HepG2 (cell line): ENCODE data around the gene FGFBP2. TPM values are rescaled to one million over a fixed set of nuclear protein-coding genes. Genes with fewer than 3 reads are reported as not detected.

Source experiments
- ATAC-seq: fragments of 200-7000 bp; cut with Tn5 transposase; 3 replicates; pipeline ENCODE4 v1.9.1; 2020; ENCODE audit warnings: mild to moderate bottlenecking, moderate library complexity
- BruUV-seq: library from RNA; stranded (reverse); fragments of 400-500 nt; replicated peaks from 2 replicates; lab custom pipeline; 2021; lab: Mats Ljungman, UMichigan
- CTCF ChIA-PET: fragments of 300-600 bp; formaldehyde crosslinking; extraction: SDS; loops from one replicate; lab custom pipeline; 2021; ENCODE audit warnings: low total read pairs, inconsistent platforms, low intra/inter-chr PET ratio; lab: Yijun Ruan, JAX
- POLR2A ChIA-PET: fragments of 350-600 bp; sonication (Branson Sonifier 250); formaldehyde crosslinking; loops from one replicate; lab custom pipeline; 2020; ENCODE audit warnings: antibody characterized with exemption, inconsistent platforms; lab: Yijun Ruan, JAX
- DNase-seq: peaks from one replicate; pipeline ENCODE4 v3.0.0-alpha.2; 2015; ENCODE audit warnings: low spot score
- FAIRE-seq: peaks from 3 replicates; lab custom pipeline; 2011; peaks lifted over from hg19 to GRCh38; lab: Jason Lieb, UNC
- H2AFZ ChIP-seq: one replicate; pipeline ENCODE4 v1.6.1; 2011; ENCODE audit warnings: low read length, inconsistent platforms
- H3K27ac ChIP-seq: fragments of 300-600 bp; 3 replicates; pipeline ENCODE4 v1.8.0; 2011; ENCODE audit warnings: mixed run types, mild to moderate bottlenecking, mixed read lengths, low read length, inconsistent platforms; ENCODE audit not compliant: insufficient read depth; ENCODE audit errors: extremely low read length
- H3K27me3 ChIP-seq, 2 experiments: fragments of 200-600 bp in 1 of 2; 2 replicates in 1 of 2; 3 replicates in 1 of 2; pipeline versions ENCODE4 v1.6.0 to v1.8.0; 2011; ENCODE audit warnings: low read length in 2 of 2, mild to moderate bottlenecking in 2 of 2, moderate library complexity in 2 of 2, inconsistent platforms in 1 of 2; ENCODE audit not compliant: insufficient read depth in 2 of 2, control insufficient read depth in 1 of 2
- H3K36me3 ChIP-seq, 2 experiments: fragments of 200-600 bp in 1 of 2; replicated peaks in 1 of 2; 2 replicates in 1 of 2; 3 replicates in 1 of 2; pipeline versions ENCODE4 v1.5.1 to v1.8.0; 2011; ENCODE audit warnings: low read length in 2 of 2, inconsistent platforms in 1 of 2; ENCODE audit not compliant: insufficient read depth in 2 of 2, control insufficient read depth in 1 of 2
- H3K4me1 ChIP-seq: 2 replicates; pipeline ENCODE4 v1.5.1; 2012; ENCODE audit warnings: low read length, inconsistent platforms; ENCODE audit not compliant: insufficient read depth
- H3K4me2 ChIP-seq: 2 replicates; pipeline ENCODE4 v1.6.0; 2011; ENCODE audit warnings: low read depth, low read length, inconsistent platforms
- H3K4me3 ChIP-seq, 3 experiments: fragments of 200-600 bp in 1 of 3; sonication (generic), shearing (Covaris generic) in 1 of 3; replicated peaks in 1 of 3; 2 replicates each; pipeline ENCODE4 v1.5.1; 2011 to 2016; ENCODE audit warnings: low read length in 3 of 3, inconsistent platforms in 2 of 3, low read depth in 2 of 3, mild to moderate bottlenecking in 2 of 3, control low read depth in 1 of 3, mixed read lengths in 1 of 3; ENCODE audit not compliant: insufficient read depth in 1 of 3
- H3K79me2 ChIP-seq: one replicate; pipeline ENCODE4 v1.6.1; 2011; ENCODE audit warnings: low read length, inconsistent platforms; ENCODE audit not compliant: insufficient read depth
- H3K9ac ChIP-seq: 2 replicates; pipeline ENCODE4 v1.6.0; 2011; ENCODE audit warnings: mild to moderate bottlenecking, low read depth, low read length, inconsistent platforms; ENCODE audit not compliant: insufficient read depth
- H3K9me3 ChIP-seq: 2 replicates; pipeline ENCODE4 v1.5.1; 2012; ENCODE audit warnings: mild to moderate bottlenecking, low read length
- H4K20me1 ChIP-seq: 2 replicates; pipeline ENCODE4 v1.6.0; 2011; ENCODE audit warnings: inconsistent platforms, mild to moderate bottlenecking, low read length, moderate library complexity; ENCODE audit not compliant: insufficient read depth
- AHDC1 ChIP-seq: sonication (generic); formaldehyde crosslinking; IDR thresholded peaks from 2 replicates; pipeline ENCODE4 v1.5.1; 2020; ENCODE audit warnings: mild to moderate bottlenecking, missing genetic modification reagents, borderline replicate concordance
- AKAP8 ChIP-seq: sonication (generic); formaldehyde crosslinking; IDR thresholded peaks from 2 replicates; pipeline ENCODE4 v1.5.1; 2020; ENCODE audit warnings: mild to moderate bottlenecking, missing genetic modification reagents
- ATF5 ChIP-seq: sonication (generic); formaldehyde crosslinking; IDR thresholded peaks from 2 replicates; pipeline ENCODE4 v1.4.0; 2020; ENCODE audit warnings: mild to moderate bottlenecking, low read depth, missing genetic modification reagents
- FLYWCH1 ChIP-seq: sonication (generic); formaldehyde crosslinking; IDR thresholded peaks from 2 replicates; pipeline ENCODE4 v1.8.1; 2023; ENCODE audit warnings: mild to moderate bottlenecking, missing genetic modification reagents
- U2AF2 ChIP-seq: fragments of 200-400 bp; formaldehyde crosslinking; IDR thresholded peaks from 2 replicates; pipeline ENCODE4 v1.6.1; 2017; ENCODE audit warnings: low read depth, mild to moderate bottlenecking, low read length
- ZNF343 ChIP-seq: sonication (generic); formaldehyde crosslinking; IDR thresholded peaks from 2 replicates; pipeline ENCODE4 v1.4.0; 2020; ENCODE audit warnings: mild to moderate bottlenecking, missing genetic modification reagents
- ZNF619 ChIP-seq: sonication (generic); formaldehyde crosslinking; IDR thresholded peaks from 2 replicates; pipeline ENCODE4 v1.4.0; 2020; ENCODE audit warnings: mild to moderate bottlenecking, missing genetic modification reagents
- ZNF782 ChIP-seq: sonication (generic); formaldehyde crosslinking; IDR thresholded peaks from 2 replicates; pipeline ENCODE4 v1.4.0; 2020; ENCODE audit warnings: missing genetic modification reagents, mild to moderate bottlenecking, borderline replicate concordance
- WGBS: methylation state at CpG from one replicate; pipeline ENCODE4 v1.1.6; 2017; ENCODE audit warnings: low lambda C conversion rate; 5-methylcytosine and 5-hydroxymethylcytosine counted together
- in situ Hi-C: cut with HindIII; loops from 2 replicates; pipeline ENCODE4 v1.10.0; 2017; ENCODE audit warnings: low pct_unique_long_range_greater_than_20kb; ENCODE audit not compliant: extremely low pct_ligation_motif_present
- intact Hi-C: fragments of 100-400 bp; cut with micrococcal nuclease; formaldehyde crosslinking; loops from one replicate; pipeline ENCODE4 v1.10.0; 2022; ENCODE audit not compliant: unreplicated experiment
- polyA plus RNA-seq, 8 experiments: library from polyadenylated mRNA; depleted of rRNA in 3 of 8; stranded (reverse) in 7 of 8; unstranded in 1 of 8; fragments of >200 nt; fragmentation: Illumina TruSeq in 4 of 8; extraction: Trizol in 4 of 8; gene quantifications; 2 replicates each; pipeline versions ENCODE4 v1.2.1 to v1.2.3, GENCODE V29; 2011 to 2016; ENCODE audit warnings: low read depth in 4 of 8, missing spikeins in 1 of 8, mixed read lengths in 1 of 8; ENCODE audit not compliant: insufficient read depth in 1 of 8
- total RNA-seq, 5 experiments: library from RNA; depleted of rRNA; stranded (reverse); fragments of >200 nt; fragmentation: Illumina TruSeq; extraction: Trizol; gene quantifications; 2 replicates each; pipeline ENCODE4 v1.2.3, GENCODE V29; 2016; ENCODE audit warnings: low read depth in 1 of 5
- TF ChIP-seq, protein P1 (sequence below): sonication (generic); formaldehyde crosslinking; IDR thresholded peaks from 2 replicates; pipeline ENCODE4 v1.8.1; 2023; ENCODE audit warnings: mild to moderate bottlenecking, missing genetic modification reagents

FGFBP2 gene
- total and polyA plus RNA-seq, 2 of the 13 experiments (the other 11 are each of a cell fraction or from before 2014, with no cell fraction given): not detected

- intact Hi-C loops (no loop called here), in situ Hi-C loops (no loop called here)
- ATAC-seq (no peak), FAIRE-seq (no peak), DNase-seq (no peak)
- POLR2A ChIA-PET: no interaction called here
- Histone ChIP-seq H3K4me3 (no peak overlapping the region), H4K20me1 (no peaks in the 10 kb centered on the region), H3K4me1 (no peaks in the 10 kb centered on the region), H2AFZ (no peak overlapping the region), H3K27me3 (peaks cover 3 to 30% of the 10 kb centered on the region in 2 experiments; a peak in 3 of 5 replicates)
- BruUV-seq: no TSS peak
- CTCF ChIA-PET: no interaction called here
- TF ChIP-seq AKAP8 (CRISPR knock-in tag): no peak
- no peak for TF ChIP-seq ATF5 (CRISPR knock-in tag)
- TF ChIP-seq ZNF343: no peak
- TF ChIP-seq FLYWCH1: no peak
- no peak for TF ChIP-seq U2AF2
- no peak for TF ChIP-seq ZNF619
- no peak for TF ChIP-seq AHDC1 (CRISPR knock-in tag)
- TF ChIP-seq ZNF782 (CRISPR knock-in tag): no peak
- TF ChIP-seq, protein P1, sequence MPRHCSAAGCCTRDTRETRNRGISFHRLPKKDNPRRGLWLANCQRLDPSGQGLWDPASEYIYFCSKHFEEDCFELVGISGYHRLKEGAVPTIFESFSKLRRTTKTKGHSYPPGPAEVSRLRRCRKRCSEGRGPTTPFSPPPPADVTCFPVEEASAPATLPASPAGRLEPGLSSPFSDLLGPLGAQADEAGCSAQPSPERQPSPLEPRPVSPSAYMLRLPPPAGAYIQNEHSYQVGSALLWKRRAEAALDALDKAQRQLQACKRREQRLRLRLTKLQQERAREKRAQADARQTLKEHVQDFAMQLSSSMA (CRISPR knock-in tag): no peak
- TF ChIP-seq, all 625 proteins: peak for 0
- 0% methylated on average over 3 of the region's 5 CpGs for WGBS
- H3K9ac ChIP-seq: no peak overlapping the region
- no peaks in the 10 kb centered on the region for H3K9me3 ChIP-seq
- H3K4me2 ChIP-seq: no peak overlapping the region
- H3K79me2 ChIP-seq: no peaks in the 10 kb centered on the region
- H3K27ac ChIP-seq: no peak overlapping the region
- no peaks in the 10 kb centered on the region for H3K36me3 ChIP-seq
These were observed 34.1 kb downstream of the FGFBP2 start for GRCh38 chr4:15928883-15929282.
